HCT116 (cell line): ENCODE data around the gene TBC1D14.

Experiments
- RAD21 ChIP-seq: IDR thresholded peaks from 2 replicates; pipeline ENCODE4 v1.6.1; 2012; ENCODE audit warnings: low read depth, mild to moderate bottlenecking
- SIN3A ChIP-seq: IDR thresholded peaks from 2 replicates; pipeline ENCODE4 v1.6.1; 2012; ENCODE audit warnings: low read depth
- TF ChIP-seq, protein P1 (sequence below), 3 experiments: fragments of 200-600 bp in 1 of 3; sonication (generic) in 1 of 3; IDR thresholded peaks in 2 of 3; conservative IDR thresholded peaks in 1 of 3; 2 replicates each; pipeline ENCODE4 v1.5.1; 2012 to 2017; ENCODE audit warnings: low read depth in 2 of 3, low read length in 2 of 3, antibody characterized with exemption in 1 of 3, borderline replicate concordance in 1 of 3, control low read depth in 1 of 3, mild to moderate bottlenecking in 1 of 3, mixed read lengths in 1 of 3, mixed run types in 1 of 3, moderate library complexity in 1 of 3; ENCODE audit not compliant: insufficient read depth in 1 of 3

DNA sequence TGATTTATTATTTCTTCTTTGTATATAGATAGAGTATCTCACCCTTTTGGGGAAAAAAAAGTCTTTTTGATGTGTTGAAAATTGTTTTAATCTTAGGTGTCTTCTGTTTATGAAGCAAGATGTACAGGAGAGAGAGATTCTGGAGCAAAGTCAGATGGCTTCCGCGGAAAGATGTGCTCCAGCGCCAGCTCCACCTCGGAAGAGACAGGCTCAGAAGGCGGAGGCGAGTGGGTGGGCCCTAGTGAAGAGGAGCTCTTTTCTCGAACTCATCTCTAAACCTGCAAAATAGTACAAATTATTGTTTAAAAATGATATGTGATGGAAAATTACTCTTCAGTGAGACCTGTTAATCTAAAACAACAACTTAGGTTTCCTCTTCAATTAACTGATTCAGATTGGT lies 28.9 kb upstream of the TBC1D14 start:
- TF ChIP-seq SIN3A (no peak), RAD21 (no peak)
- TF ChIP-seq, protein P1, sequence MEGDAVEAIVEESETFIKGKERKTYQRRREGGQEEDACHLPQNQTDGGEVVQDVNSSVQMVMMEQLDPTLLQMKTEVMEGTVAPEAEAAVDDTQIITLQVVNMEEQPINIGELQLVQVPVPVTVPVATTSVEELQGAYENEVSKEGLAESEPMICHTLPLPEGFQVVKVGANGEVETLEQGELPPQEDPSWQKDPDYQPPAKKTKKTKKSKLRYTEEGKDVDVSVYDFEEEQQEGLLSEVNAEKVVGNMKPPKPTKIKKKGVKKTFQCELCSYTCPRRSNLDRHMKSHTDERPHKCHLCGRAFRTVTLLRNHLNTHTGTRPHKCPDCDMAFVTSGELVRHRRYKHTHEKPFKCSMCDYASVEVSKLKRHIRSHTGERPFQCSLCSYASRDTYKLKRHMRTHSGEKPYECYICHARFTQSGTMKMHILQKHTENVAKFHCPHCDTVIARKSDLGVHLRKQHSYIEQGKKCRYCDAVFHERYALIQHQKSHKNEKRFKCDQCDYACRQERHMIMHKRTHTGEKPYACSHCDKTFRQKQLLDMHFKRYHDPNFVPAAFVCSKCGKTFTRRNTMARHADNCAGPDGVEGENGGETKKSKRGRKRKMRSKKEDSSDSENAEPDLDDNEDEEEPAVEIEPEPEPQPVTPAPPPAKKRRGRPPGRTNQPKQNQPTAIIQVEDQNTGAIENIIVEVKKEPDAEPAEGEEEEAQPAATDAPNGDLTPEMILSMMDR (IDR thresholded peaks at IDR 0.05 in 2 of 3, conservative IDR thresholded peaks at IDR 0.05 in 1 of 3; ENCODE audit: borderline replicate concordance in 1 of 3, insufficient read depth in 1 of 3, low read depth in 2 of 3, low read length in 2 of 3) = no peak
